NCI-H2081 (cell line): ENCODE results near the gene TMEM209.
A peak's percentile ranks its signal among the peaks of the same experiment; 100 is the strongest.
"Not testable (repeated sequence)": the region's sequence is repeated elsewhere in the genome, so short reads cannot be mapped to it uniquely, and the experiment has no call there.

Source experiments
- DNase-seq, 2 experiments: peaks; one replicate each; lab custom pipeline; 2025; lab: John Stamatoyannopoulos, UW

TMEM209 gene

GRCh38 chr7:130205084-130205947 lies at the start of gene TMEM209:
TMEM209 (minus strand) TSS chr7:130205406; CDS start chr7:130205375, 31 bp downstream.
- peak; percentile 99 to 100 for DNase-seq

- no peak for DNase-seq
These were observed 49.3 kb upstream of the TMEM209 start for GRCh38 chr7:130254555-130254954.

GRCh38 chr7:130249626-130250025 lies 44.4 kb upstream of the TMEM209 start:
- not testable (repeated sequence) for DNase-seq

- not testable (repeated sequence) for DNase-seq
These were observed 43.6 kb upstream of the TMEM209 start for GRCh38 chr7:130248842-130249241.

GRCh38 chr7:130246491-130246890 lies 41.3 kb upstream of the TMEM209 start:
- not testable (repeated sequence) for DNase-seq

- not testable (repeated sequence) for DNase-seq
These were observed 38.3 kb upstream of the TMEM209 start for GRCh38 chr7:130243486-130243885.

GRCh38 chr7:130242198-130243014 lies 37.2 kb upstream of the TMEM209 start:
- DNase-seq = peak; percentile 79 to 83

- DNase-seq = no peak
These were observed 35.0 kb upstream of the TMEM209 start for GRCh38 chr7:130240240-130240639.

GRCh38 chr7:130236361-130236760 lies 31.2 kb upstream of the TMEM209 start:
- DNase-seq = not testable (repeated sequence)

- no peak for DNase-seq
These were observed 28.9 kb upstream of the TMEM209 start for GRCh38 chr7:130234078-130234477.

GRCh38 chr7:130232209-130232608 lies 27.0 kb upstream of the TMEM209 start:
- no peak for DNase-seq

- DNase-seq = no peak
These were observed 26.6 kb upstream of the TMEM209 start for GRCh38 chr7:130231792-130232191.

- not testable (repeated sequence) for DNase-seq
These were observed 24.8 kb upstream of the TMEM209 start for GRCh38 chr7:130229981-130230380.

- DNase-seq = no peak
These were observed 23.8 kb upstream of the TMEM209 start for GRCh38 chr7:130228840-130229502.

- DNase-seq = no peak
These were observed 22.8 kb upstream of the TMEM209 start for GRCh38 chr7:130227883-130228575.

GRCh38 chr7:130226333-130226732 lies 21.1 kb upstream of the TMEM209 start:
- no peak for DNase-seq

- not testable (repeated sequence) for DNase-seq
These were observed 19.7 kb upstream of the TMEM209 start for GRCh38 chr7:130224923-130225322.

GRCh38 chr7:130224210-130224609 lies 19.0 kb upstream of the TMEM209 start:
- DNase-seq = no peak

- DNase-seq = no peak
These were observed 18.4 kb upstream of the TMEM209 start for GRCh38 chr7:130223646-130224045.

GRCh38 chr7:130221746-130222145 lies 16.5 kb upstream of the TMEM209 start:
- DNase-seq = no peak

GRCh38 chr7:130219871-130220270 lies 14.7 kb upstream of the TMEM209 start:
- DNase-seq = no peak
